Measurements from ENCODE around the gene VSTM2A. TPM values are rescaled to one million over a fixed set of nuclear protein-coding genes. Genes with fewer than 3 reads are reported as not detected.
"Not testable (repeated sequence)": the region's sequence is repeated elsewhere in the genome, so short reads cannot be mapped to it uniquely, and the experiment has no call there.

VSTM2A gene
- total RNA-seq: not detected

- Mint-ChIP-seq H3K9me3 (ENCODE audit: low read depth) (peaks cover 5% of the 10 kb centered on the region), H3K36me3 (peaks cover 3% of the 10 kb centered on the region), H3K4me3 (no peak within 1 kb of the TSS), H3K4me1 (no peaks in the 10 kb centered on the region), H3K27ac (no peak within 1 kb of the TSS), H3K27me3 (peaks cover 38% of the 10 kb centered on the region)
- DNase-seq: no peak
- ATAC-seq: no peak
- CTCF ChIA-PET: no interaction called here
Measured at GRCh38 chr7:54541669-54542625, at the start of gene VSTM2A. Gene VSTM2A, plus strand, starts transcription at chr7:54542375. Its CDS starts 356 bp downstream, at chr7:54542731.

- H3K4me1 Mint-ChIP-seq; H3K27ac Mint-ChIP-seq; H3K9me3 Mint-ChIP-seq (ENCODE audit: low read depth); H3K36me3 Mint-ChIP-seq; CTCF ChIA-PET; DNase-seq; ATAC-seq; H3K4me3 Mint-ChIP-seq; H3K27me3 Mint-ChIP-seq: not testable (repeated sequence)
Measured at GRCh38 chr7:54504531-54504930, 37.6 kb upstream of the VSTM2A start.

- H3K4me1 Mint-ChIP-seq: no peaks in the 10 kb centered on the region
- no peaks in the 10 kb centered on the region for H3K36me3 Mint-ChIP-seq
- no peak overlapping the region for H3K27ac Mint-ChIP-seq
- H3K9me3 Mint-ChIP-seq (ENCODE audit: low read depth): no peaks in the 10 kb centered on the region
- H3K4me3 Mint-ChIP-seq: no peak overlapping the region
- CTCF ChIA-PET: no interaction called here
- no peak for ATAC-seq
- H3K27me3 Mint-ChIP-seq: no peaks in the 10 kb centered on the region
- no peak for DNase-seq
Measured at GRCh38 chr7:54529568-54529967, 12.6 kb upstream of the VSTM2A start.

- Mint-ChIP-seq H3K36me3 (peaks cover 2% of the 10 kb centered on the region), H3K27ac (no peak overlapping the region), H3K9me3 (ENCODE audit: low read depth) (peaks cover 6% of the 10 kb centered on the region), H3K27me3 (peaks cover 18% of the 10 kb centered on the region), H3K4me3 (no peak overlapping the region), H3K4me1 (no peaks in the 10 kb centered on the region)
- CTCF ChIA-PET: no interaction called here
- DNase-seq (no peak), ATAC-seq (no peak)
Measured at GRCh38 chr7:54538122-54538521, 4.1 kb upstream of the VSTM2A start.

DNA sequence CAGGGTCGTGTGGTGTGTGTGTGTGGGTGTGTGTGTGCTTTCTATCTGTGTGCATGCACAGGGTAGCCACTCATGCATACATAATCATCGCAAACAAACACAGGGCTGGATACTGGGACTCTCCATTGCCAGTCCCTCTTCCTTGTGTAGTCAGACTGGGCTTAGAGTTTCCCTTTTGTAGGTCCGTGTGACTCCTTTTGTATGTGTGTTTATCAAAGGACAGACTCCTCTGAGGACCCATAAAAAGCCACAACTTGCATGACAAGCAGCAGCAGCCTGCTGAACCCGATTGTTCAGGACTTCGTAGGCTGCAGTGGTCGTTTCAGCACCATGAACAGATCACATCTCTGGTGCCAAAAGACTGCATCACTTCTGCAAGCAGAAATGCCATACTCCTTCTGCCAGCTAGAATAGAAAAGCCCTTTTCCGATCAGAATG, 895 bp downstream of the VSTM2A start:
- H3K9me3 Mint-ChIP-seq (ENCODE audit: low read depth): peaks cover 5% of the 10 kb centered on the region
- ATAC-seq (no peak), DNase-seq (no peak)
- peaks cover 39% of the 10 kb centered on the region for H3K27me3 Mint-ChIP-seq
- no peak overlapping the region for H3K4me3 Mint-ChIP-seq
- H3K4me1 Mint-ChIP-seq: no peaks in the 10 kb centered on the region
- H3K36me3 Mint-ChIP-seq: peaks cover 3% of the 10 kb centered on the region
- CTCF ChIA-PET: no interaction called here
- H3K27ac Mint-ChIP-seq: no peak overlapping the region

DNA sequence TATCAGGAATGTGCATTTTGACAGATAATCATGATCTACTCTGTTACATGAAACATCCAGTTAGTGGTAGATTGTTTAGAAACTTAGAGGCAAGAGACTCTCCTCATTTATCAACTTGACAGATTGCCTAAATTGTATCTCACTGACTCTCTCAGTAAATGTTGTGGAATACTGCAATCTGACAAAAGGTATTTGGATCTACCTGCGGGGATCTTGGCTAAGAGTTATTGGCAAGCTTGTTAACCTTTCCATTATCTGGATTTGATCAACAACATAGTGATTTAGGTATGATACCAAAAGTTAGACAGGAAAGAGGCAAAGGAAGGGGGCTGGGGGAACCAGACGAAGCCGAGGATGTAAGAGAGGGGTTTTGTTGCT, 2.0 kb downstream of the VSTM2A start:
- CTCF ChIA-PET: no interaction called here
- Mint-ChIP-seq H3K36me3 (peaks cover 3% of the 10 kb centered on the region), H3K4me3 (no peak overlapping the region), H3K4me1 (no peaks in the 10 kb centered on the region), H3K9me3 (ENCODE audit: low read depth) (peaks cover 5% of the 10 kb centered on the region), H3K27me3 (peaks cover 39% of the 10 kb centered on the region), H3K27ac (no peak overlapping the region)
- ATAC-seq: no peak
- DNase-seq: no peak

GRCh38 chr7:54544527-54545240, 2.5 kb downstream of the VSTM2A start:
- Mint-ChIP-seq H3K4me1 (no peaks in the 10 kb centered on the region), H3K27me3 (peaks cover 39% of the 10 kb centered on the region), H3K4me3 (no peak overlapping the region), H3K36me3 (peaks cover 3% of the 10 kb centered on the region), H3K27ac (no peak overlapping the region), H3K9me3 (ENCODE audit: low read depth) (peaks cover 5% of the 10 kb centered on the region)
- ATAC-seq (no peak), DNase-seq (no peak)
- CTCF ChIA-PET: interaction anchor here (0.7 kb wide), 1 partner anchor 60 kb away, joined by 5 read pairs; no protein-coding TSS in a partner anchor

GRCh38 chr7:54545241-54545563, 3.0 kb downstream of the VSTM2A start:
- DNase-seq (no peak), ATAC-seq (no peak)
- Mint-ChIP-seq H3K4me1 (no peaks in the 10 kb centered on the region), H3K9me3 (ENCODE audit: low read depth) (peaks cover 5% of the 10 kb centered on the region), H3K27ac (no peak overlapping the region), H3K4me3 (no peak overlapping the region), H3K36me3 (peaks cover 3% of the 10 kb centered on the region), H3K27me3 (peaks cover 39% of the 10 kb centered on the region)
- CTCF ChIA-PET: interaction anchor here (0.7 kb wide), 1 partner anchor 59 kb away, joined by 5 read pairs; no protein-coding TSS in a partner anchor

- ATAC-seq: no peak
- H3K27me3 Mint-ChIP-seq: peaks cover 36% of the 10 kb centered on the region
- no peak for DNase-seq
- no peak overlapping the region for H3K27ac Mint-ChIP-seq
- H3K4me1 Mint-ChIP-seq: no peaks in the 10 kb centered on the region
- H3K4me3 Mint-ChIP-seq: no peak overlapping the region
- H3K9me3 Mint-ChIP-seq (ENCODE audit: low read depth): peaks cover 5% of the 10 kb centered on the region
- CTCF ChIA-PET: no interaction called here
- H3K36me3 Mint-ChIP-seq: peaks cover 3% of the 10 kb centered on the region
Measured at GRCh38 chr7:54546081-54546985, 4.2 kb downstream of the VSTM2A start.

DNA sequence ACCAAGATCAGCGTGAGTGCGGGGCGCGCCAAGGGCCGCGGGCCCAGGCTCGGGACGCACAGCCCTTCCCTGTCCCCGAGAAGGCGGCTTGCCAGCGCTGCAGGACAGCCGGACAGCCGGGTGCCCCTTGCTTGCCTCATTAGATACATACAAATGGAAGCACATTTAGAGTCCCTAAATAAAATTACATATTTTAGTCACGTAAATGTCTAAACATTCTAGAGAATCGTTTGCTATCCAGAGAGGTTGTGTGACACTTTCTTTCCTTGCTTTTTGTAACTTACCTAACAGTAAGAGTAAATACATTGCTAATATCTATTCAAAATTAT, 4.8 kb downstream of the VSTM2A start:
- CTCF ChIA-PET: no interaction called here
- DNase-seq (no peak), ATAC-seq (no peak)
- Mint-ChIP-seq H3K9me3 (ENCODE audit: low read depth) (peaks cover 3% of the 10 kb centered on the region), H3K36me3 (peaks cover 3% of the 10 kb centered on the region), H3K4me3 (no peak overlapping the region), H3K27me3 (peaks cover 30% of the 10 kb centered on the region), H3K4me1 (no peaks in the 10 kb centered on the region), H3K27ac (no peak overlapping the region)

GRCh38 chr7:54550471-54550870, 8.3 kb downstream of the VSTM2A start:
- CTCF ChIA-PET: no interaction called here
- no peak for ATAC-seq

DNA sequence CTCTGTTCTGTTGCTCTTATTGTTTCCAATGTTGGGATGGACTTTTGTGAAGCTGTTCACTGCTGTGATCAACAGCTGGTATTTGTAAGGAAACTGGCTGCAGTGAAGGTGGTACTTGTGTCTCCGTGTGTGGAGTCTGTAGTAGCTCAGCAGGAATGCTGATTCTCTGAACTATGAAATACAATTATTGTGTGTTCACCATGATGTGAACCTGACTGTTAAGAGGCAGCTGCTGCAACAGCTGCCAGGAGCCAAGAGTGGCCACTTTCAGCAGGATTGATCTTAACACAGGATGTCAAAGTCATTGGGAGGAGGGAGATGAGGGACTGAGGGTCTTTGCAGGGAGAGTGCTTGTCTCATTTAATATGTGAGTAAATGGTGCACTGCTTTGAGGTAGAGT, 13.9 kb downstream of the VSTM2A start:
- Mint-ChIP-seq H3K36me3 (no peaks in the 10 kb centered on the region), H3K4me3 (no peak overlapping the region), H3K9me3 (ENCODE audit: low read depth) (no peaks in the 10 kb centered on the region), H3K4me1 (no peaks in the 10 kb centered on the region), H3K27ac (no peak overlapping the region), H3K27me3 (no peaks in the 10 kb centered on the region)
- ATAC-seq: no peak
- DNase-seq: no peak
- CTCF ChIA-PET: interaction anchor here (0.5 kb wide), 1 partner anchor 25 kb away, joined by 3 read pairs; no protein-coding TSS in a partner anchor

More at GRCh38 chr7:54550471-54550870, 8.3 kb downstream of the VSTM2A start:
- Mint-ChIP-seq H3K4me3 (no peak overlapping the region), H3K4me1 (no peaks in the 10 kb centered on the region), H3K36me3 (no peaks in the 10 kb centered on the region), H3K27ac (no peak overlapping the region), H3K27me3 (peaks cover 7% of the 10 kb centered on the region), H3K9me3 (ENCODE audit: low read depth) (no peaks in the 10 kb centered on the region)
- no peak for DNase-seq

DNA sequence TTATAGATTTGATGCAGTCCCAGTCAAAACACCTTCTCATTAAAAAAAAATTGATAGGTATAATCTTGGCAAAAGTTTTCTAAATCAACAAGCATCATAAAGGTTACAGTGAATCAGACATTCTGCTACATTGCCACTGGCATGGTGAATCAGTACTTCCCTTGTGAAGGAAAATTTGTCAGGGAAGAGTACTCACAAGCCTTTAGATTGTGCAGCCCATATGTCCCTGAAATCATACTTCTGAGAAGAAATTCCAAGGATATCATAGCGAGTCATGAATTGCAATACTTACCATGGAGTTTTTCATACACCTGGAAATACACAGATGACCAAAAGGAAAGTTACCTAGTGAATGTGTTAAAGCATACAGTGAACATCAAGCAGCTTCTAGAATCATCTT, 17.2 kb downstream of the VSTM2A start:
- Mint-ChIP-seq H3K27ac (no peak overlapping the region), H3K27me3 (no peaks in the 10 kb centered on the region), H3K36me3 (no peaks in the 10 kb centered on the region), H3K9me3 (ENCODE audit: low read depth) (no peaks in the 10 kb centered on the region), H3K4me1 (no peaks in the 10 kb centered on the region), H3K4me3 (no peak overlapping the region)
- DNase-seq (no peak), ATAC-seq (no peak)
- CTCF ChIA-PET: no interaction called here

Data from activated CD8-positive, alpha-beta memory T cell treated with anti-CD3 and anti-CD28 coated beads, Interleukin-2, amount 10 ng/mL, durations not matched to agents 7 days and 5 days (primary cell).